Left ventricle myocardium inferior (tissue), 1 donor: ENCODE measurements around the gene GRIP2. TPM values are rescaled to one million over a fixed set of nuclear protein-coding genes. Genes with fewer than 3 reads are reported as not detected.

Source experiments
- DNase-seq: peaks from one replicate; pipeline ENCODE4 v3.0.0-alpha.2; 2020
- H3K27ac ChIP-seq: fragments of 200-600 bp; replicated peaks from 2 replicates; pipeline ENCODE4 v1.8.0; 2021
- H3K27me3 ChIP-seq: fragments of 200-600 bp; 2 replicates; pipeline ENCODE4 v1.8.0; 2021; ENCODE audit warnings: low read depth
- H3K36me3 ChIP-seq: fragments of 200-600 bp; 2 replicates; pipeline ENCODE4 v1.8.0; 2021
- H3K4me1 ChIP-seq: fragments of 200-600 bp; 2 replicates; pipeline ENCODE4 v1.8.0; 2021
- H3K4me3 ChIP-seq: fragments of 200-600 bp; 2 replicates; pipeline ENCODE4 v1.8.0; 2021; ENCODE audit warnings: mild to moderate bottlenecking, moderate library complexity
- H3K9me3 ChIP-seq: fragments of 200-600 bp; replicated peaks from 2 replicates; pipeline ENCODE4 v1.8.0; 2021
- CTCF ChIP-seq: fragments of 200-600 bp; IDR thresholded peaks from 2 replicates; pipeline ENCODE4 v1.8.0; 2021; ENCODE audit warnings: antibody characterized with exemption, mild to moderate bottlenecking, borderline replicate concordance
- intact Hi-C: fragments of 100-400 bp; cut with micrococcal nuclease; formaldehyde crosslinking; loops from one replicate; pipeline ENCODE4 v1.11.0; 2022
- total RNA-seq: library from RNA; stranded (reverse); fragmentation: NEBNext Ultra II Directional; extraction: Animal tissue kit (Norgen Biotek cat#: 25700); gene quantifications from one replicate; pipeline ENCODE4 v1.2.1, GENCODE V29; 2021
- donor health status: DM: no; HTN: yes; CAD: no; lungs with severe emphysema.

GRIP2 gene
- total RNA-seq, 1 donor from 2014 or later, result 59.1 TPM

- H3K4me1 ChIP-seq, result peaks cover 82% of the 10 kb centered on the region
- no peaks in the 10 kb centered on the region for H3K36me3 ChIP-seq
- no peak for DNase-seq
- H3K27ac ChIP-seq, result peak overlapping the region; percentile 91
- peak overlapping the region; percentile 19 for H3K4me3 ChIP-seq
- intact Hi-C loops, result no loop called here
- H3K27me3 ChIP-seq, result no peaks in the 10 kb centered on the region
- TF ChIP-seq CTCF, result no peak
- H3K9me3 ChIP-seq, result no peaks in the 10 kb centered on the region
These were observed 4.5 kb downstream of the GRIP2 start for GRCh38 chr3:14535616-14536015.

DNA sequence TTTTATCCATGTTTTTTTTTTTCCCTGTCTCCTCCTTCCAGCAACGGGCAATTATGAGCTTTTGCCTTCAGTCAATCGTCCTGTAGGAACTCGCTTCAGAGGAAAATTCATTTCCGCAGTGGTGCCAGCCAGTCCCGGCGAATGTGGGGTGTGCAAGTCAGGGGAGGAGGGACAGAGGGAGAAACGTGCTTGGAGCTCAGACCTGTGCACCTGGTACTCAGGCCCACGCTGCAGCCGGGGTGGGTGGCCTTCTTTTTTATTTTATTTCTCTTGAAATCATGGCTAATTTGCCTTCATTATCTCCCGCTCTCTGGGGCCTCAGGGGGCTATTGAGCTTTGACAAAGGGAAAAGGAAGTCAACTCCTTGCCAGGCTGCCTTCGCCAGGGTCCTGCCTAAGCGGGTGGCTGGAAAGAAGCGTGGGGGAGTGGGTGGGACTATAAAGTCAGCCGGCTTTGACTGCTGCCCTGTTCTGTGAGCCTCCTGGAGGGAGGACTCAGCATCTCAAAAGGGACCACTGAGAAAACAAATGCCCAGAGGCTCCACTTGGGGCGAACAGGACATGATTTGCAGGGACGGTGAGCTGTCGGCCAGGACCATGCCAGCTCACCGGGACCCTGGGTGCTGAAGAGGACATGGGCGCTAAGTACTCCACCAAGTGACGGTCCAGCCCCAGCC, 5.5 kb downstream of the GRIP2 start:
- DNase-seq, result no peak
- no peaks in the 10 kb centered on the region for H3K36me3 ChIP-seq
- intact Hi-C loops, result no loop called here
- peaks cover 7% of the 10 kb centered on the region for H3K9me3 ChIP-seq
- H3K4me1 ChIP-seq, result peaks cover 75% of the 10 kb centered on the region
- no peaks in the 10 kb centered on the region for H3K27me3 ChIP-seq
- H3K4me3 ChIP-seq, result peak overlapping the region; percentile 19
- peak overlapping the region; percentile 91 for H3K27ac ChIP-seq
- TF ChIP-seq CTCF, result no peak

DNA sequence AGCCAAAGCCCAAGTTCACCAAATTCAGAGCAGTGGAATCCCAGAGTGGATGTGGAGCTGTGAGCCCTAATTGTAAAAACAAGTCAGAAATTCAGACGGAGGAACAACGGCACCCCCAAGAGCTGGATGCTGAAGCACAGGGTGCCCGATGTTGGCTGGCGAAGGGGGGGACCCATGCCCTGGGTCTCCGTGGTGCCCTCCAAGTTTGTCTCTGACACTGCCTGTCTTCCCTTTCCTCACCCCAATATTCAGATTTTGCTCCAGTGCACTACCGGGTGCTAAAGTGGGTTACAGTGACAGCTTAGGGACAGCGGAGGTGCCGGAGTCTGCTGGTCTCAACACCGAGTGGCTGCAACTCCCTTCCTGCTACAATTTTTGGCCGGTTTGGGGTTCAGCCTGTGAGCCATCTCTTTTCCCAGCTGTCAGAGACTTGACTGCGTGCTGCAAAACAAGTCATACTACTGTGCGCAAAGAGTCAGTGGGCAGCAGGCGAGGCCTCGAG, 6.6 kb downstream of the GRIP2 start:
- DNase-seq, result no peak
- H3K9me3 ChIP-seq, result peaks cover 10% of the 10 kb centered on the region
- TF ChIP-seq CTCF, result no peak
- H3K36me3 ChIP-seq, result no peaks in the 10 kb centered on the region
- peak overlapping the region; percentile 91 for H3K27ac ChIP-seq
- intact Hi-C loops, result no loop called here
- no peak overlapping the region for H3K4me3 ChIP-seq
- H3K27me3 ChIP-seq, result no peaks in the 10 kb centered on the region
- peaks cover 66% of the 10 kb centered on the region for H3K4me1 ChIP-seq

GRCh38 chr3:14532691-14533456, 7.3 kb downstream of the GRIP2 start:
- DNase-seq, result no peak
- intact Hi-C loops, result no loop called here
- H3K36me3 ChIP-seq, result no peaks in the 10 kb centered on the region
- TF ChIP-seq CTCF, result no peak
- H3K4me1 ChIP-seq, result peaks cover 59% of the 10 kb centered on the region
- peak overlapping the region; percentile 91 for H3K27ac ChIP-seq
- no peak overlapping the region for H3K4me3 ChIP-seq
- no peaks in the 10 kb centered on the region for H3K27me3 ChIP-seq
- H3K9me3 ChIP-seq, result peaks cover 10% of the 10 kb centered on the region

DNA sequence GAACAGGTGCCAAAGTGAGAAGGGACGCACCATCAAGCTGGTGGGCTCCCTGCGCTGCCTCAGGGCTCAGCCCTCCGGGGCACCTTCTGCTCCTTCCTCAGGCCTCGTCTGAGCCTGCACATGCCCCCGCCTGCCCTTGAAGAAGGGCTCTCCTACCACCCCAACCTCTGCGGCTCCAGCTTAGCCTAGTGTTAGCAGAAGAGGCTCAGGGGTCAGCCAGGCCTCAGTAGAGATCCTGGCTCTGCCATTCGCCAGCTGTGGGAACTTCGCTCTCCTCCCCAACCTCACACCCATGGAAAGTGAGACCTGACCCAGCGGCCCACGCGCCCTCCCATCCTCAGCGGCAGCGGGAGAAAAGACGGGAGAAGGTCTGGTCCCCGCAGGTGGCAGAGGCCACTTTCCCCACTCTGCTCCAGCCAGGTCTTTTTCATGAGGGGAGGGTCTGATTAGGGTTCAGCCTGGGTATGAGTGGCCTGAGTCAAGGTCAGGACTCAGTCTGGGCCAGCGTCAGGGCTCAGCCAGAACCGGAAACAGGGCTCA, 8.2 kb downstream of the GRIP2 start:
- no peak overlapping the region for H3K4me3 ChIP-seq
- no peaks in the 10 kb centered on the region for H3K27me3 ChIP-seq
- H3K36me3 ChIP-seq, result no peaks in the 10 kb centered on the region
- H3K4me1 ChIP-seq, result peaks cover 51% of the 10 kb centered on the region
- H3K27ac ChIP-seq, result peak overlapping the region; percentile 91
- intact Hi-C loops, result no loop called here
- DNase-seq, result no peak
- TF ChIP-seq CTCF, result no peak
- peaks cover 10% of the 10 kb centered on the region for H3K9me3 ChIP-seq
